ENCODE data around the gene MAP2K2. TPM values are rescaled to one million over a fixed set of nuclear protein-coding genes. Genes with fewer than 3 reads are reported as not detected.

Gene MAP2K2
- total RNA-seq: 84.7 TPM

DNA sequence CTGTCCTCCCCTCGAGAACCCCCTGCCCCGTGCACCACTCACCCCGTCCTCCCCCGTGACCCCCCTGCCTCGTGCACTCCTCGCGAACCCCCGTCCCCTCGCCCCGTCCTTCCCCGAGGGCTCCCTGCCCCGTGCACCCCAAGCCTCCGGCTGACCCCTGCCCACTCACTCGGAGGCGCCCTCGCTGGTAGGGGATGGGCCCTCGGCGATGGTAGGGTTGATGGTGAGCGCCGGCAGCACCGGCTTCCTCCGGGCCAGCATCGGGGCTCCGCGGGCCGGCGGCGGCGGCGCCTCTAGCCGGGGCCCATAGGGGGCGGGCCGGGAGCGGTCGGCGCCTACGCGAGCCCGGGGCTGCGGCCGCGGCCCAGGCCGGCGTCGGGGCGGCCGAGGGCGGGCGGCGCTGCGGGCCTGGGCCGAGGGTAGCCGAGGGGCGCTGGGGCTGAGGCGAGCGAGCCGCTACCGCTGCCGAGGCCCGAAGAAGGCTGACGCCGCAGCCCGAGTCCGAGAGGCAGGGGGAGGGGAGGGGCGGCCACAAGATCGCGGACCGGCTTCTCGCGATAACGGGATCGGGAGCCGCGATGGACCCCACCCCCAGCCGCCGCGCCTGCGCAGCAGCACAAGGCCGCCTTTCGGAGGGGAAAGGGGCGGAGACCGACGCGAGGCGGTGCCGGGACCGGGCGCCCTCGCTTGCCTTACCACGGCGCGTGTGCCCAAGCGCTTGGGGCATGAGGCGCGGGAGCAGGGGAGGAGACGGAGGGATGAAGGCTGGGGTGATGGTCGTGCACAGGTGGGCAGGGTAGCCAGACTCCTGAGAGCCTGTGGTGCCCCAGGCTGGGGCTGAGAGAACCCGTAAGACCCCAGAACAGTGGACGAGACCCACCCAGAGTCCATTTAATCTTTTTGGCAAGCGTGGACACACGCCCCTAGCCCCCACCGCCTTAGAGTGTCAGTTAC lies at the start of gene MAP2K2:
MAP2K2 (minus strand) TSS at position 508 of the 954 bp plus-strand sequence; CDS start at position 261, 247 bp downstream.

GRCh38 chr19:4066682-4067395 lies 57.1 kb downstream of the MAP2K2 start, which contains the start of gene ZBTB7A:
Gene ZBTB7A (minus strand): TSS chr19:4066899. CDS start chr19:4055232, 11,667 bp downstream.

Small RNAs within 50 kb of the gene (small RNA-seq; reads per million reads assigned to genes)
- not detected for gene RF00017

Other genes starting within 250 kb of the MAP2K2 start
- gene ATCAY, start 243.4 kb downstream of the MAP2K2 start, total RNA-seq: 105 TPM
- gene NMRK2, start 191.1 kb downstream of the MAP2K2 start, total RNA-seq: not detected
- gene DAPK3, start 153.0 kb downstream of the MAP2K2 start, total RNA-seq: 58.1 TPM
- gene EEF2, start 138.7 kb downstream of the MAP2K2 start, total RNA-seq: 1,635 TPM
- gene PIAS4, start 116.4 kb downstream of the MAP2K2 start, total RNA-seq: 21.9 TPM
- 2.5 TPM for gene ZBTB7A, start 57.2 kb downstream of the MAP2K2 start, total RNA-seq
- 0.69 TPM for gene CREB3L3, start 29.5 kb upstream of the MAP2K2 start, total RNA-seq
- 11.5 TPM for gene SIRT6, start 58.4 kb upstream of the MAP2K2 start, total RNA-seq
- 6.5 TPM for gene ANKRD24, start 58.6 kb upstream of the MAP2K2 start, total RNA-seq
- gene EBI3, start 105.4 kb upstream of the MAP2K2 start, total RNA-seq: 0.23 TPM
- gene YJU2, start 123.0 kb upstream of the MAP2K2 start, total RNA-seq: 14.8 TPM
- gene SHD, start 155.1 kb upstream of the MAP2K2 start, total RNA-seq: 10.1 TPM
- 1.4 TPM for gene TMIGD2, start 178.3 kb upstream of the MAP2K2 start, total RNA-seq
- 51.4 TPM for gene FSD1, start 180.5 kb upstream of the MAP2K2 start, total RNA-seq
- 0.69 TPM for gene STAP2, start 214.7 kb upstream of the MAP2K2 start, total RNA-seq
- gene MPND, start 219.4 kb upstream of the MAP2K2 start, total RNA-seq: 19.6 TPM